ENCODE data around the gene ADGRL1.

Gene ADGRL1

DNA sequence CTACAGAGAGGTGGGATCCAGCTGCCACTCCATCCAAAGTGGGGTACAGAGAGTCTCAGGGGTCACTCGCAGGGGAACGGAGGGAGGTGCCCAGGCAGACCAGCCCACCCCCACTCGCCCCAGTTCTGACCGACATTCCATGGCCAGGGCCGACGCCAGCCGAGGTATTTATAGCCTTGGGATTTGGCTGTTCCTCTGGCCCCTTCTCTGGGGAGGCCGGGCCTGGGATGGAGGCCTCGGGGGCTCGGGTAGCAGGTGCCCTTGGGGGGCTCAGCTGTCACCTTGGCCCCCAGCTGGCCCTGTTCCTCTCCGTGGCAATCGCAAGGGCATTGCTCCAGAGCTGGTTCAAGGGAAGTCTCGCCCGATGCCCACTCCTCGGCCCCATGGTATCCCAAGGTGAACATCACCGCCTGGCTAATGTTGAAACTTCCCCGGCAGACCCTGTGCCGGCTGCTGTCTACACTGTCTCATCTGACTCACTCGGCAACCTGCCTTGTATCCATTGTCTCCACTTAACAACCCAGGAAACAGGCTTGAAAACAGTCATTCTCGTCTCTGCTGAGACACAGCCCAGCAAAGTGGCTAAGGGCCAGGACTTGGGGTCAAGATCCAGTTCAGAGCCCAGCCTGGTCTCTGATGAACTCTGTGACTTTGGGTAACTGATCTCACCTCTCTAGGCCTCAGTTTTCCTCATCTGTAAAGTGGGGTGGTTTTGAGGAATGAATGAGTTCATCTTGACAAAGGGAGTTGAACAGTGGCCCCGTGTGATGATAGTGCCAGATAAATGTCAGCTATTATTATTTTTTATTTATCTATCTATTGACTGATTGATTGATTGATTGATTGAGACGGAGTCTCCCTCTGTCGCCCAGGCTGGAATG, 98.1 kb downstream of the ADGRL1 start:
- DNase-seq: no peak

DNA sequence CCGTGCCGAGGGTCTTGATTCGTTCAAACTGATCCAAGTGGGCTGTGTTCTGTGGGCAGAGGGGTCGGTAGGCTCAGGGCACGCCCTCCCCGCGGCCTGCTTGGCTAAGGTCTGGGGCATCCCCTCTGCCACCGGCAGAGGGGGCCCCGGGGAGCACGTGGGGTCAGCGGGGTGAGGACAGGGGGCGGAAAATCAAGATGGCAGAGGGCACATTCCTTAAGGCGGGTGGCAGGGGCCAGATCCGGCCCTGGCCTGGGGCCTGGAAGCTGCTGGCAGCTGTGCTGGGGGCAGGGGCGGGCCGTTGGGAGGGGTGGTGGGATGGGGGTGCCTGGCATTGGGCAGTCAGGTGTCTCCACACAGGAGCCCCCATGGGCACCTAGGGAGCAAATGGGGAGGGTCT, 99.1 kb downstream of the ADGRL1 start:
- DNase-seq: no peak

DNA sequence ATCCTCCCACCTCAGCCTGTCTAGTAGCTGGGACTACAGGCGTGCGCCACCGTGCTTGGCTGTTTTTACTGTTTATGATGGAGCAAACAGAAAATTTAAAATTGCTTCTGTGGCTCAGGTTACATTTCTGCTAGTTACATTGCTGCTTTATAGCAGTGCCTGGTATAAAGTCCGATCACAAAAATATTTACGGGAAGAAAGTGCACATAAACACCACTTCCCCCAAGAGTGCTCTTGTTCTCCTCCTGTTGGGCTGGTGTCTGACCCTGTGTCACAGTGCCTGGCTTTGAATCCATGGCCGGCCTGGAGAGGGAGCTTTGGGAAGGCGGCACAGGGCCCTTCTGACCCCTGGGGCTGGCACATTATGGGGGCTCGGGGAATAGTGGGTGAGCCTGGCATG, 100.3 kb downstream of the ADGRL1 start:
- no peak for DNase-seq

DNA sequence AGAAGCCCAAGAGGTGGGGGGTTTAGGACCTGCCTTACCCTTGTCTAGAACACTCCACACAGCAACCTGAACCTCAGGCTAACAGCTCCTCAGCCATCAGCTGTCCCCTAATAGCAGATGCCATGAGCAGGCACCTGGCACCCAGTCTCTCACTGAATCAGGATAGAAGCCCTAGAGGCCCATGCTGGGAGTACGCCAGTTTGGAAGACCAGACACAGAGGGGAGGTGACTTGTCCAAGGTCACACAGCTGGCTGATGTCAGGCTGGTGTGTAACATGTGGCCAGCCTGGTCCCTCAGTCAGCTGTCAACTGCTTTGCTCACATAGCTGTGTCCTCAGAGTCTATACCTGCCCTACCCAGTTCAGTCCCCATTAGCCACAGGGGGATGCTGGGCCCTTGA, 102.7 kb downstream of the ADGRL1 start:
- no peak for DNase-seq

DNA sequence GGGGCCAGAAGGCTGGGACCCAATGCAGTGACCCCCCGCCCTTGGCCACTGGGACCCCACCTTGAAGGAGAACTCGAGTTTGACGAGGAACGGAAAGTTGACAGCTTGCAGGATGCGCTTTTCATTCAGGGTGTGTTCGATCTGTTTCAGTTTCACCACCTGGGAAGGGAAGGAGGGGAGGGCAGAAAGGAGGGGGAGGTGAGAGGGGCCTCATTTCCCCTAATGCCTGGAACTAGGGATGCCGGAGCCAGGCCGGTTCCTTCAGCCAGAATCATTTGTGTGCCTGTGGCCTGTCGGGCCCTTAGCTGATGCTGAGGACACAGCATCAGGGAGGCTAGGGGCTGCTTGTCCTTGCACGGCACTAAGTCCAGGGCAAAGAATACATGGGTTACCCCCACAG, 103.2 kb downstream of the ADGRL1 start:
- no peak for DNase-seq

DNA sequence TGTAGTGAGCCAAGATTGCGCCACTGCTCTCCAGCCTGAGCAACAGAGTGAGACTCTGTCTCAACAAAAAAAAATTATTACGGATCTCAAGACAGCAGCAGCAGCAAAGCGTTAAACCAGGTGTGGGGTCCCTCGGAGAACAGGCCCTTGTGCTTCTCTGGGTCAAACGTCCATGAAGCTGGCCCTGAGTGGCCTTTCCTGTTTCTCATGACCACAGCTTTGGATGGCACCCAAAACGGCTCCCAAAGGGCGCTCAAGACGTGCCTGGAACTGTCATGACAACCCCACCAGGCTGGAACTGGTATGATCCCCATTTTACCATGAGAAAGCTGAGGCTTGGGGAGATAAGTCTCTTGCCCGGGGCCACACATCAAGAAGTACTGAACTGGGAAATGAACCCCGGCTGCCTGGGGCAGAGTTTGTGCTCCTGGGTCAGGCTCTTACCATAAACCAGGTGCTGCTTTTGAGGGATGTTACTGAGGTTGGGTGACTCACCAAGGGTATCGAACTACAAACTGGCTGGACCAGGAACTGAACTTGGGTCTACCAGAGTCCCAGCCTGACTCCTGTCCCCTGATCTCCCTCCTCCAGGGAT, 103.8 kb downstream of the ADGRL1 start:
- DNase-seq: no peak

DNA sequence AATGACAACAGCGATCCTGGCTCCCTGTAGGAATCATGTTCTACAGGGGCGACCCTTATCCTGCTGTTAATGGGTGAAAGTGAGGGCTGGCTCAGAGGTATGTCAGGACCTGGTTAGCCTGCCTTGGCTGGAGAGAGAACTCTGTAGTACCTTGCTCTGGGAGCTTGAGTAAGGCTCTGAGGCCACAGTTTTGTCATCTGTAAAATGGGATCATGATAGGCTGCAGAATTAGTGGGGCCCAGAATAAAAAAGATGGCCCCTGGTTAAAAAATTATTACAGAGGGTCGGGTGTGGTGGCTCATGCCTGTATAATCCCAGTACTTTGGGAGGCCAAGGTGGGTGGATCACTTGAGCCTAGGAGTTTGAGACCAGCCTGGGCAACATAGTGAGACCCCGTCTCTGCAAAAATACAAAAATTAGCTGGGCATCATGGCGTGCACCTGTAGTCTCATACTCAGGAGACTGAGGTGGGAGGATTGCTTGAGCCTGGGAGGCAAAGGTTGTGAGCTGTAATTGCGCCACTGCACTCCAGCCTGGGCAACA, 104.9 kb downstream of the ADGRL1 start:
- no peak for DNase-seq

Data from activated CD4-positive, alpha-beta T cell treated with anti-CD3 and anti-CD28 coated beads for 1 hour (primary cell).